H1 (cell line): ENCODE data around the gene COG7. TPM values are rescaled to one million over a fixed set of nuclear protein-coding genes. Genes with fewer than 3 reads are reported as not detected.

Source experiments
- BACH1 ChIP-seq: IDR thresholded peaks from 2 replicates; pipeline ENCODE4 v1.6.1; 2012; ENCODE audit warnings: low read length, improper control_type of control experiment
- BCL11A ChIP-seq, 2 experiments: IDR thresholded peaks; one replicate each; pipeline ENCODE4 v1.6.1; 2011; ENCODE audit warnings: low read depth in 2 of 2, low read length in 2 of 2, mild to moderate bottlenecking in 2 of 2
- CEBPB ChIP-seq: IDR thresholded peaks from 2 replicates; pipeline ENCODE4 v1.6.1; 2012; ENCODE audit warnings: low read depth, low read length
- CHD2 ChIP-seq: IDR thresholded peaks from 2 replicates; pipeline ENCODE4 v1.6.1; 2012; ENCODE audit warnings: low read length, improper control_type of control experiment
- CTBP2 ChIP-seq: IDR thresholded peaks from 2 replicates; pipeline ENCODE4 v1.7.0; 2011; ENCODE audit warnings: borderline replicate concordance, mild to moderate bottlenecking, moderate library complexity, mixed read lengths, low read length; ENCODE audit not compliant: insufficient read depth, insufficient read length
- EZH2 ChIP-seq: fragments of 200-600 bp; sonication (generic); IDR thresholded peaks from 2 replicates; pipeline ENCODE4 v1.7.1; 2012; ENCODE audit warnings: low read depth, mild to moderate bottlenecking, moderate library complexity, low read length, inconsistent platforms; ENCODE audit not compliant: severe bottlenecking
- RNF2 ChIP-seq: fragments of 200-900, 300-1000 bp; sonication (generic); IDR thresholded peaks from 2 replicates; pipeline ENCODE4 v1.7.1; 2016; ENCODE audit warnings: borderline replicate concordance, low read depth, mild to moderate bottlenecking, antibody characterized with exemption, low read length; ENCODE audit not compliant: poor library complexity, severe bottlenecking; ENCODE audit errors: missing control alignments
- polyA plus RNA-seq, 7 experiments: library from polyadenylated mRNA; depleted of rRNA in 3 of 7; stranded (reverse) in 5 of 7; unstranded in 2 of 7; fragments of >200 nt in 5 of 7; fragments of 200-250 nt in 2 of 7; gene quantifications; 1 replicate in 5 of 7; 2 replicates in 1 of 7; 4 replicates in 1 of 7; pipeline versions ENCODE4 v1.2.1 to v1.2.3, GENCODE V29; 2011 to 2013; ENCODE audit warnings: missing spikeins in 2 of 7, mixed read lengths in 2 of 7
- total RNA-seq: library from RNA; stranded (reverse); fragmentation: NEBNext Ultra II Directional; extraction: Animal tissue kit (Norgen Biotek cat#: 25700); gene quantifications from 2 replicates; pipeline ENCODE4 v1.2.1, GENCODE V29; 2021
- TF ChIP-seq, protein P1 (sequence below): fragments of 300-600 bp; sonication (generic); IDR thresholded peaks from 2 replicates; pipeline ENCODE4 v1.7.1; 2012; ENCODE audit warnings: low read length, moderate library complexity, mild to moderate bottlenecking, inconsistent platforms; ENCODE audit not compliant: insufficient replicate concordance
- TF ChIP-seq, protein P2 (sequence below): IDR thresholded peaks from 2 replicates; pipeline ENCODE4 v1.6.1; 2011; ENCODE audit warnings: low read length, improper control_type of control experiment
- TF ChIP-seq, protein P3 (sequence below): IDR thresholded peaks from 2 replicates; pipeline ENCODE4 v1.6.1; 2012; ENCODE audit warnings: inconsistent platforms

The COG7 gene
- total and polyA plus RNA-seq, 2 of the 8 experiments (the other 6 are each of a cell fraction or from before 2014, with no cell fraction given), result 17.2 to 40.4 TPM

DNA sequence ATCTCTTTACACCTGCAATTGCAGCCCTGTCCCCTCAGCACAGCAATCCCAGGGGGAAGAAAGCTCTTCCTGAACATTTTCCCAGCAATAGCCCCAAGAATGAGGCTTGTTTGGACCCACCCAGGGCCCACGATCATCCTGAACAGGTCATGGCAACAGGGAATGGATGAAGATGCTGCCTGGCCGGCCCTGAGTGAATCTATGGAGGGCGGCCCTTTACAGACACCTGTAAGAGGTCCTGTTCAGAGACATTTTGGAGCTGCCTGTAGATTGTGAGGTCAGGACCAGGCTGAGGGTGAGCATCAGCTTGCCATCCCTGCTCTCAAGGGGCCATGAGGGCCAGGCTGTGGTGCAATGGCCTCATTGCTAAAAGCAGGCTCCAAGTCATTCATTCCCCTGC, 69.1 kb downstream of the COG7 start (continued):
- TF ChIP-seq, protein P1, sequence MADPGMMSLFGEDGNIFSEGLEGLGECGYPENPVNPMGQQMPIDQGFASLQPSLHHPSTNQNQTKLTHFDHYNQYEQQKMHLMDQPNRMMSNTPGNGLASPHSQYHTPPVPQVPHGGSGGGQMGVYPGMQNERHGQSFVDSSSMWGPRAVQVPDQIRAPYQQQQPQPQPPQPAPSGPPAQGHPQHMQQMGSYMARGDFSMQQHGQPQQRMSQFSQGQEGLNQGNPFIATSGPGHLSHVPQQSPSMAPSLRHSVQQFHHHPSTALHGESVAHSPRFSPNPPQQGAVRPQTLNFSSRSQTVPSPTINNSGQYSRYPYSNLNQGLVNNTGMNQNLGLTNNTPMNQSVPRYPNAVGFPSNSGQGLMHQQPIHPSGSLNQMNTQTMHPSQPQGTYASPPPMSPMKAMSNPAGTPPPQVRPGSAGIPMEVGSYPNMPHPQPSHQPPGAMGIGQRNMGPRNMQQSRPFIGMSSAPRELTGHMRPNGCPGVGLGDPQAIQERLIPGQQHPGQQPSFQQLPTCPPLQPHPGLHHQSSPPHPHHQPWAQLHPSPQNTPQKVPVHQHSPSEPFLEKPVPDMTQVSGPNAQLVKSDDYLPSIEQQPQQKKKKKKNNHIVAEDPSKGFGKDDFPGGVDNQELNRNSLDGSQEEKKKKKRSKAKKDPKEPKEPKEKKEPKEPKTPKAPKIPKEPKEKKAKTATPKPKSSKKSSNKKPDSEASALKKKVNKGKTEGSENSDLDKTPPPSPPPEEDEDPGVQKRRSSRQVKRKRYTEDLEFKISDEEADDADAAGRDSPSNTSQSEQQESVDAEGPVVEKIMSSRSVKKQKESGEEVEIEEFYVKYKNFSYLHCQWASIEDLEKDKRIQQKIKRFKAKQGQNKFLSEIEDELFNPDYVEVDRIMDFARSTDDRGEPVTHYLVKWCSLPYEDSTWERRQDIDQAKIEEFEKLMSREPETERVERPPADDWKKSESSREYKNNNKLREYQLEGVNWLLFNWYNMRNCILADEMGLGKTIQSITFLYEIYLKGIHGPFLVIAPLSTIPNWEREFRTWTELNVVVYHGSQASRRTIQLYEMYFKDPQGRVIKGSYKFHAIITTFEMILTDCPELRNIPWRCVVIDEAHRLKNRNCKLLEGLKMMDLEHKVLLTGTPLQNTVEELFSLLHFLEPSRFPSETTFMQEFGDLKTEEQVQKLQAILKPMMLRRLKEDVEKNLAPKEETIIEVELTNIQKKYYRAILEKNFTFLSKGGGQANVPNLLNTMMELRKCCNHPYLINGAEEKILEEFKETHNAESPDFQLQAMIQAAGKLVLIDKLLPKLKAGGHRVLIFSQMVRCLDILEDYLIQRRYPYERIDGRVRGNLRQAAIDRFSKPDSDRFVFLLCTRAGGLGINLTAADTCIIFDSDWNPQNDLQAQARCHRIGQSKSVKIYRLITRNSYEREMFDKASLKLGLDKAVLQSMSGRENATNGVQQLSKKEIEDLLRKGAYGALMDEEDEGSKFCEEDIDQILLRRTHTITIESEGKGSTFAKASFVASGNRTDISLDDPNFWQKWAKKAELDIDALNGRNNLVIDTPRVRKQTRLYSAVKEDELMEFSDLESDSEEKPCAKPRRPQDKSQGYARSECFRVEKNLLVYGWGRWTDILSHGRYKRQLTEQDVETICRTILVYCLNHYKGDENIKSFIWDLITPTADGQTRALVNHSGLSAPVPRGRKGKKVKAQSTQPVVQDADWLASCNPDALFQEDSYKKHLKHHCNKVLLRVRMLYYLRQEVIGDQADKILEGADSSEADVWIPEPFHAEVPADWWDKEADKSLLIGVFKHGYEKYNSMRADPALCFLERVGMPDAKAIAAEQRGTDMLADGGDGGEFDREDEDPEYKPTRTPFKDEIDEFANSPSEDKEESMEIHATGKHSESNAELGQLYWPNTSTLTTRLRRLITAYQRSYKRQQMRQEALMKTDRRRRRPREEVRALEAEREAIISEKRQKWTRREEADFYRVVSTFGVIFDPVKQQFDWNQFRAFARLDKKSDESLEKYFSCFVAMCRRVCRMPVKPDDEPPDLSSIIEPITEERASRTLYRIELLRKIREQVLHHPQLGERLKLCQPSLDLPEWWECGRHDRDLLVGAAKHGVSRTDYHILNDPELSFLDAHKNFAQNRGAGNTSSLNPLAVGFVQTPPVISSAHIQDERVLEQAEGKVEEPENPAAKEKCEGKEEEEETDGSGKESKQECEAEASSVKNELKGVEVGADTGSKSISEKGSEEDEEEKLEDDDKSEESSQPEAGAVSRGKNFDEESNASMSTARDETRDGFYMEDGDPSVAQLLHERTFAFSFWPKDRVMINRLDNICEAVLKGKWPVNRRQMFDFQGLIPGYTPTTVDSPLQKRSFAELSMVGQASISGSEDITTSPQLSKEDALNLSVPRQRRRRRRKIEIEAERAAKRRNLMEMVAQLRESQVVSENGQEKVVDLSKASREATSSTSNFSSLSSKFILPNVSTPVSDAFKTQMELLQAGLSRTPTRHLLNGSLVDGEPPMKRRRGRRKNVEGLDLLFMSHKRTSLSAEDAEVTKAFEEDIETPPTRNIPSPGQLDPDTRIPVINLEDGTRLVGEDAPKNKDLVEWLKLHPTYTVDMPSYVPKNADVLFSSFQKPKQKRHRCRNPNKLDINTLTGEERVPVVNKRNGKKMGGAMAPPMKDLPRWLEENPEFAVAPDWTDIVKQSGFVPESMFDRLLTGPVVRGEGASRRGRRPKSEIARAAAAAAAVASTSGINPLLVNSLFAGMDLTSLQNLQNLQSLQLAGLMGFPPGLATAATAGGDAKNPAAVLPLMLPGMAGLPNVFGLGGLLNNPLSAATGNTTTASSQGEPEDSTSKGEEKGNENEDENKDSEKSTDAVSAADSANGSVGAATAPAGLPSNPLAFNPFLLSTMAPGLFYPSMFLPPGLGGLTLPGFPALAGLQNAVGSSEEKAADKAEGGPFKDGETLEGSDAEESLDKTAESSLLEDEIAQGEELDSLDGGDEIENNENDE, result no peak
- TF ChIP-seq BACH1 (no peak), CHD2 (no peak), CEBPB (no peak), RNF2 (no peak), EZH2 (no peak), BCL11A (IDR thresholded peaks at IDR 0.05; ENCODE audit: low read depth in 2 of 2, low read length in 2 of 2) (no peak), CTBP2 (no peak)
- TF ChIP-seq, protein P2, sequence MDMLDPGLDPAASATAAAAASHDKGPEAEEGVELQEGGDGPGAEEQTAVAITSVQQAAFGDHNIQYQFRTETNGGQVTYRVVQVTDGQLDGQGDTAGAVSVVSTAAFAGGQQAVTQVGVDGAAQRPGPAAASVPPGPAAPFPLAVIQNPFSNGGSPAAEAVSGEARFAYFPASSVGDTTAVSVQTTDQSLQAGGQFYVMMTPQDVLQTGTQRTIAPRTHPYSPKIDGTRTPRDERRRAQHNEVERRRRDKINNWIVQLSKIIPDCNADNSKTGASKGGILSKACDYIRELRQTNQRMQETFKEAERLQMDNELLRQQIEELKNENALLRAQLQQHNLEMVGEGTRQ, result no peak
- TF ChIP-seq, protein P3, sequence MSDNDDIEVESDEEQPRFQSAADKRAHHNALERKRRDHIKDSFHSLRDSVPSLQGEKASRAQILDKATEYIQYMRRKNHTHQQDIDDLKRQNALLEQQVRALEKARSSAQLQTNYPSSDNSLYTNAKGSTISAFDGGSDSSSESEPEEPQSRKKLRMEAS, result no peak
